ENCODE results near the gene CACNG1.

The CACNG1 gene

GRCh38 chr17:67025216-67025792 lies 19.1 kb upstream of the CACNG1 start:
- Histone ChIP-seq H3K79me2 (ENCODE audit: insufficient read depth, low read length) (no peaks in the 10 kb centered on the region), H3K4me3 (ENCODE audit: low read depth in 1 of 2, low read length in 2 of 2) (no peak overlapping the region), H4K20me1 (ENCODE audit: insufficient read depth, low read length) (peaks cover 5% of the 10 kb centered on the region; the same call in 1 of the 2 replicates), H3K4me1 (ENCODE audit: insufficient read depth, low read length) (no peaks in the 10 kb centered on the region), H3K27me3 (ENCODE audit: insufficient read depth, low read length, poor library complexity) (no peaks in the 10 kb centered on the region), H3K4me2 (ENCODE audit: insufficient read depth, low read length) (no peak overlapping the region), H2AFZ (ENCODE audit: low read depth, low read length) (no peak overlapping the region), H3K9me3 (ENCODE audit: insufficient read depth, low read length, severe bottlenecking) (no peaks in the 10 kb centered on the region), H3K9ac (ENCODE audit: low read depth, low read length) (no peak overlapping the region), H3K36me3 (ENCODE audit: insufficient read depth, low read length) (no peaks in the 10 kb centered on the region), H3K27ac (ENCODE audit: low read length) (no peak overlapping the region)
- no peak for ATAC-seq (ENCODE audit: insufficient read depth, low read depth)
- no peak for DNase-seq
- TF ChIP-seq CTCF (IDR thresholded peaks at IDR 0.05; ENCODE audit: borderline replicate concordance, extremely low read depth, low read length, poor library complexity, severe bottlenecking) (no peak), EZH2 (IDR thresholded peaks at IDR 0.05; ENCODE audit: borderline replicate concordance, low read depth, low read length, severe bottlenecking) (no peak)

- TF ChIP-seq CTCF (IDR thresholded peaks at IDR 0.05; ENCODE audit: borderline replicate concordance, extremely low read depth, low read length, poor library complexity, severe bottlenecking) (no peak), EZH2 (IDR thresholded peaks at IDR 0.05; ENCODE audit: borderline replicate concordance, low read depth, low read length, severe bottlenecking) (no peak)
- H3K79me2 ChIP-seq (ENCODE audit: insufficient read depth, low read length), result no peaks in the 10 kb centered on the region
- no peak overlapping the region for H3K4me3 ChIP-seq (ENCODE audit: low read depth in 1 of 2, low read length in 2 of 2)
- no peak overlapping the region for H3K27ac ChIP-seq (ENCODE audit: low read length)
- no peaks in the 10 kb centered on the region for H3K4me1 ChIP-seq (ENCODE audit: insufficient read depth, low read length)
- no peaks in the 10 kb centered on the region for H3K36me3 ChIP-seq (ENCODE audit: insufficient read depth, low read length)
- ATAC-seq (ENCODE audit: insufficient read depth, low read depth) (no peak; the same call in 2 of the 3 replicates), DNase-seq (no peak)
- H3K27me3 ChIP-seq (ENCODE audit: insufficient read depth, low read length, poor library complexity), result no peaks in the 10 kb centered on the region
- H2AFZ ChIP-seq (ENCODE audit: low read depth, low read length), result no peak overlapping the region
- no peak overlapping the region for H3K9ac ChIP-seq (ENCODE audit: low read depth, low read length)
- H3K9me3 ChIP-seq (ENCODE audit: insufficient read depth, low read length, severe bottlenecking), result no peaks in the 10 kb centered on the region
- peaks cover 5% of the 10 kb centered on the region; the same call in 1 of the 2 replicates for H4K20me1 ChIP-seq (ENCODE audit: insufficient read depth, low read length)
- no peak overlapping the region for H3K4me2 ChIP-seq (ENCODE audit: insufficient read depth, low read length)
Observed at GRCh38 chr17:67026341-67026740, 18.0 kb upstream of the CACNG1 start.

GRCh38 chr17:67027031-67027628 lies 17.2 kb upstream of the CACNG1 start:
- Histone ChIP-seq H3K4me1 (ENCODE audit: insufficient read depth, low read length) (no peaks in the 10 kb centered on the region), H3K27ac (ENCODE audit: low read length) (no peak overlapping the region), H3K4me3 (ENCODE audit: low read depth in 1 of 2, low read length in 2 of 2) (no peak overlapping the region), H3K4me2 (ENCODE audit: insufficient read depth, low read length) (no peak overlapping the region), H2AFZ (ENCODE audit: low read depth, low read length) (no peak overlapping the region), H4K20me1 (ENCODE audit: insufficient read depth, low read length) (peaks cover 5% of the 10 kb centered on the region; the same call in 1 of the 2 replicates), H3K27me3 (ENCODE audit: insufficient read depth, low read length, poor library complexity) (no peaks in the 10 kb centered on the region), H3K36me3 (ENCODE audit: insufficient read depth, low read length) (no peaks in the 10 kb centered on the region), H3K79me2 (ENCODE audit: insufficient read depth, low read length) (no peaks in the 10 kb centered on the region), H3K9me3 (ENCODE audit: insufficient read depth, low read length, severe bottlenecking) (no peaks in the 10 kb centered on the region), H3K9ac (ENCODE audit: low read depth, low read length) (no peak overlapping the region)
- ATAC-seq (ENCODE audit: insufficient read depth, low read depth) (no peak), DNase-seq (no peak)
- TF ChIP-seq CTCF (IDR thresholded peaks at IDR 0.05; ENCODE audit: borderline replicate concordance, extremely low read depth, low read length, poor library complexity, severe bottlenecking), result no peak
- no peak for TF ChIP-seq EZH2 (IDR thresholded peaks at IDR 0.05; ENCODE audit: borderline replicate concordance, low read depth, low read length, severe bottlenecking)
